ENCODE results near the gene FBRSL1. TPM values are rescaled to one million over a fixed set of nuclear protein-coding genes. Genes with fewer than 3 reads are reported as not detected.

FBRSL1 gene
- total RNA-seq, 1 donor from 2014 or later, result 43.8 TPM

GRCh38 chr12:132512197-132513069 is 22.5 kb downstream of the FBRSL1 start:
- Histone ChIP-seq H3K9me3 (ENCODE audit: insufficient read depth, low read depth, low read length) (peaks cover 2% of the 10 kb centered on the region), H3K4me3 (ENCODE audit: insufficient read depth, low read depth, low read length) (no peak overlapping the region), H3K79me2 (ENCODE audit: insufficient read depth, low read length) (peaks cover 9% of the 10 kb centered on the region), H3K4me1 (ENCODE audit: insufficient read depth, low read length) (peaks cover 7% of the 10 kb centered on the region), H3K27me3 (ENCODE audit: insufficient read depth, low read length) (no peaks in the 10 kb centered on the region), H3K4me2 (ENCODE audit: low read length) (no peak overlapping the region), H3K9ac (ENCODE audit: low read length) (no peak overlapping the region), H3K27ac (ENCODE audit: low read depth, low read length) (no peak overlapping the region), H2AFZ (ENCODE audit: low read depth, low read length) (no peak overlapping the region), H3K36me3 (ENCODE audit: insufficient read depth, low read length) (no peaks in the 10 kb centered on the region), H4K20me1 (ENCODE audit: insufficient read depth, low read length) (peaks cover 63% of the 10 kb centered on the region)
- no peaks in the 10 kb centered on the region for H3K27me3 Mint-ChIP-seq (ENCODE audit: low read depth, unreplicated experiment)
- peaks cover 3% of the 10 kb centered on the region for H3K9me3 Mint-ChIP-seq (ENCODE audit: unreplicated experiment)
- DNase-seq (ENCODE audit: low read depth) (no peak), FAIRE-seq (no peak)
- peaks cover 2% of the 10 kb centered on the region for H3K36me3 Mint-ChIP-seq (ENCODE audit: low read depth, unreplicated experiment)
- TF ChIP-seq EZH2 (IDR thresholded peaks at IDR 0.05; ENCODE audit: insufficient read depth, low read length) (no peak), CTCF (IDR thresholded peaks at IDR 0.05; ENCODE audit: insufficient read depth, low read depth, low read length) (no peak)
- H3K4me1 Mint-ChIP-seq (ENCODE audit: low read depth, unreplicated experiment), result peaks cover 7% of the 10 kb centered on the region
- H3K4me3 Mint-ChIP-seq (ENCODE audit: unreplicated experiment), result no peak overlapping the region
- H3K27ac Mint-ChIP-seq (ENCODE audit: unreplicated experiment), result peak overlapping the region; percentile 66

DNA sequence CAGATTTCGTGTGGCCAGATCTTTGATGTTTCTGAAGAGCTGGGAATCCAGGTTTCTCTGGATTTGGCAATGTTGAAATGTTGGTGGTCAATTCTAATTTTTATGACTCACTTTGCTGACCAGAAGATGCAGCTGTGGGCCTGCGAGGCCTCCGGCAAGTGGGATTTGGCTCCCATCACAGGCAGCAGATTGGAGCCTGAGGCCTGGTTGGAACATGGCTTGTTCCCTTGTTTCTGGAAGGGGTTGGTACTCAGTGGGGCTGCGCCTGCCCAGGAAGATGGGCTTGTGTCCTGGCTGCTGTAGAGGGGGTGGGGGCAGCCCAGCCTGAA is 23.1 kb downstream of the FBRSL1 start:
- peak overlapping the region; percentile 66 for H3K27ac Mint-ChIP-seq (ENCODE audit: unreplicated experiment)
- Histone ChIP-seq H3K4me2 (ENCODE audit: low read length) (no peak overlapping the region), H3K79me2 (ENCODE audit: insufficient read depth, low read length) (peaks cover 3% of the 10 kb centered on the region), H3K4me1 (ENCODE audit: insufficient read depth, low read length) (peaks cover 7% of the 10 kb centered on the region), H3K27ac (ENCODE audit: low read depth, low read length) (no peak overlapping the region), H2AFZ (ENCODE audit: low read depth, low read length) (no peak overlapping the region), H3K9ac (ENCODE audit: low read length) (no peak overlapping the region), H4K20me1 (ENCODE audit: insufficient read depth, low read length) (peaks cover 62% of the 10 kb centered on the region), H3K36me3 (ENCODE audit: insufficient read depth, low read length) (no peaks in the 10 kb centered on the region), H3K27me3 (ENCODE audit: insufficient read depth, low read length) (no peaks in the 10 kb centered on the region), H3K4me3 (ENCODE audit: insufficient read depth, low read depth, low read length) (no peak overlapping the region), H3K9me3 (ENCODE audit: insufficient read depth, low read depth, low read length) (peaks cover 3% of the 10 kb centered on the region)
- peak; percentile 69 for DNase-seq (ENCODE audit: low read depth)
- peaks cover 4% of the 10 kb centered on the region for H3K9me3 Mint-ChIP-seq (ENCODE audit: unreplicated experiment)
- H3K4me3 Mint-ChIP-seq (ENCODE audit: unreplicated experiment), result no peak overlapping the region
- FAIRE-seq, result no peak
- no peaks in the 10 kb centered on the region for H3K27me3 Mint-ChIP-seq (ENCODE audit: low read depth, unreplicated experiment)
- TF ChIP-seq CTCF (IDR thresholded peaks at IDR 0.05; ENCODE audit: insufficient read depth, low read depth, low read length), result no peak
- no peak for TF ChIP-seq EZH2 (IDR thresholded peaks at IDR 0.05; ENCODE audit: insufficient read depth, low read length)
- H3K4me1 Mint-ChIP-seq (ENCODE audit: low read depth, unreplicated experiment), result peaks cover 8% of the 10 kb centered on the region
- H3K36me3 Mint-ChIP-seq (ENCODE audit: low read depth, unreplicated experiment), result peaks cover 3% of the 10 kb centered on the region

Measured in astrocyte (in vitro differentiated cells and primary cell).